ENCODE data around the gene RNF144A.
A peak's percentile ranks its signal among the peaks of the same experiment; 100 is the strongest.

The RNF144A gene

GRCh38 chr2:6960659-6961058, 43.4 kb downstream of the RNF144A start:
- DNase-seq (ENCODE audit: low read depth) = peak; percentile 82
- TF ChIP-seq, protein P1, sequence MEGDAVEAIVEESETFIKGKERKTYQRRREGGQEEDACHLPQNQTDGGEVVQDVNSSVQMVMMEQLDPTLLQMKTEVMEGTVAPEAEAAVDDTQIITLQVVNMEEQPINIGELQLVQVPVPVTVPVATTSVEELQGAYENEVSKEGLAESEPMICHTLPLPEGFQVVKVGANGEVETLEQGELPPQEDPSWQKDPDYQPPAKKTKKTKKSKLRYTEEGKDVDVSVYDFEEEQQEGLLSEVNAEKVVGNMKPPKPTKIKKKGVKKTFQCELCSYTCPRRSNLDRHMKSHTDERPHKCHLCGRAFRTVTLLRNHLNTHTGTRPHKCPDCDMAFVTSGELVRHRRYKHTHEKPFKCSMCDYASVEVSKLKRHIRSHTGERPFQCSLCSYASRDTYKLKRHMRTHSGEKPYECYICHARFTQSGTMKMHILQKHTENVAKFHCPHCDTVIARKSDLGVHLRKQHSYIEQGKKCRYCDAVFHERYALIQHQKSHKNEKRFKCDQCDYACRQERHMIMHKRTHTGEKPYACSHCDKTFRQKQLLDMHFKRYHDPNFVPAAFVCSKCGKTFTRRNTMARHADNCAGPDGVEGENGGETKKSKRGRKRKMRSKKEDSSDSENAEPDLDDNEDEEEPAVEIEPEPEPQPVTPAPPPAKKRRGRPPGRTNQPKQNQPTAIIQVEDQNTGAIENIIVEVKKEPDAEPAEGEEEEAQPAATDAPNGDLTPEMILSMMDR (conservative IDR thresholded peaks at IDR 0.05; ENCODE audit: low read length) = no peak
- H3K4me3 ChIP-seq (ENCODE audit: low read length) = no peak overlapping the region

DNA sequence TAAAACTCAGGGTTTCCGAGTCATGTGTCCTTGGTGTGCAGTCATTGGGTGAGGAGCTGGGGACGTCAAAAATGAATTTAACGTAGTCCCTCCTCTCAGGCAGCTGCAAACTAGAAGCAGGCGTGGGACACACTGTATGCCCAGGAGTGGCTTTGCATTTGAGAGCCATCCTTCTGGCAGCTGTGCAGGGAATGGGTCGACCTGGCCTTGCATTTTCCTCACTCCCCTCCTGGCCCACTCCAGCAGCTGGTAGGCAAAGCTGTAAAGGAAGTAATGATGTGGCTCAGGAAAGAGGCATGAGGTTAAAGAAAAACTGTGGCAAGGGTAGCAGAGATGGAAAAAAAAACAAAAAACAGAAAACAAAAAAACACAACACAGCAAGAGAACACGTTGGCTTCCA, 46.5 kb downstream of the RNF144A start:
- TF ChIP-seq, protein P1 (conservative IDR thresholded peaks at IDR 0.05; ENCODE audit: low read length) = no peak
- no peak for DNase-seq (ENCODE audit: low read depth)

GRCh38 chr2:6965071-6965795, 48.0 kb downstream of the RNF144A start:
- H3K4me3 ChIP-seq (ENCODE audit: low read length) = no peak overlapping the region
- TF ChIP-seq, protein P1 (conservative IDR thresholded peaks at IDR 0.05; ENCODE audit: low read length) = no peak
- DNase-seq (ENCODE audit: low read depth) = no peak

More for the DNA sequence above, 46.5 kb downstream of the RNF144A start:
- H3K4me3 ChIP-seq (ENCODE audit: low read length) = no peak overlapping the region

DNA sequence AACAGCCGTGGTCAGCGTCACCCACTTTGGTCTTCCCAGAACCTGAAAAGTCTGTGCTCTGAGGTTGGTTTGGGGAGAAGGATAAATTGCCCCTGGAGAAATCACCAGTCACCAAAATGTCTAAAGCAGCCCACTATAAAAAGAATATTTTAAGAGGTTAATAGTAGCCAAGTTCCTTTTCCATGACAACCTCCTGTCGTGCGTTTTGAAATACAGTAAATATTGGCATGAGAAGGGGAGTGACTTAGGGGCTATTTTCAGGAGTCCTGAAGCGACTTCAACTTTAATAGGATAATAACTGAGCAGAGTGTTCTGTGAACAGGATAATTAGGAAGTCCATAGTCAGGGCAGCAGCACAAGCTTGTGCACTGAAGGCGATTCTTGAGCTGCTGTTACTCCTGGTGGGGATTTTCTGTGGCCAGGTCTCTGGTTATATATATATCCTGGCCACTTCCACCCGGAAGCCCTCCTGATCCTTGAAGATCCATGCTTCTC, 49.3 kb downstream of the RNF144A start:
- no peak for DNase-seq (ENCODE audit: low read depth)
- TF ChIP-seq, protein P1 (conservative IDR thresholded peaks at IDR 0.05; ENCODE audit: low read length) = no peak

DNA sequence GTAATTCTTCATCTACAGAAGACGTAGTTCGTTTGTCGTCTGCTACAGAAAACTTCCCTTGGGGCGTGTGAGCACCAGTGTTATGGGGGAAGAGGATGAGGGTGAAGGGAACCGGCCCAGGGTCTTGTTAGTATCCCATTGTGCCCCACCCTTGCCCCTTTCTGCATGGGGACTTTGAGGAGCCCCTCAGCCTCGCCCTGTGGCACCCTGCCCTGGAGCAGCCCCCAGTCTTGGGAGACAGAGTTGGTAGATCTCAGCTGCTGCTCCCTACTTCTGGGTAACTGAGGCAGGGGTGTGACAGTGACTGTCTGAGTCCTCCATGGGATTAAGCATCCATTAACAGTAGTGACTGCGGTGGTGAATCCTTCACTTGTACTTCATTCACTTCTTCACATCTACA, 50.1 kb downstream of the RNF144A start:
- no peak overlapping the region for H3K4me3 ChIP-seq (ENCODE audit: low read length)
- TF ChIP-seq, protein P1 (conservative IDR thresholded peaks at IDR 0.05; ENCODE audit: low read length) = no peak
- no peak for DNase-seq (ENCODE audit: low read depth)

More for the DNA sequence above, 49.3 kb downstream of the RNF144A start:
- H3K4me3 ChIP-seq (ENCODE audit: low read length) = no peak overlapping the region

- DNase-seq (ENCODE audit: low read depth) = no peak
- TF ChIP-seq, protein P1 (conservative IDR thresholded peaks at IDR 0.05; ENCODE audit: low read length) = no peak
- H3K4me3 ChIP-seq (ENCODE audit: low read length) = no peak overlapping the region
Measured at GRCh38 chr2:6968319-6969100, 51.3 kb downstream of the RNF144A start.
